Endothelial cell of hepatic sinusoid (primary cell): Measurements from ENCODE around the gene DDA1.
"Not testable (repeated sequence)": the region's sequence is repeated elsewhere in the genome, so short reads cannot be mapped to it uniquely, and the experiment has no call there.

ENCODE experiments used
- in situ Hi-C: cut with HindIII; loops from 2 replicates; pipeline ENCODE4 v1.10.0; 2017; ENCODE audit warnings: low sequenced_read_pairs

Gene DDA1

GRCh38 chr19:17340302-17340870 lies 31.0 kb downstream of the DDA1 start:
- in situ Hi-C loops = no loop called here

DNA sequence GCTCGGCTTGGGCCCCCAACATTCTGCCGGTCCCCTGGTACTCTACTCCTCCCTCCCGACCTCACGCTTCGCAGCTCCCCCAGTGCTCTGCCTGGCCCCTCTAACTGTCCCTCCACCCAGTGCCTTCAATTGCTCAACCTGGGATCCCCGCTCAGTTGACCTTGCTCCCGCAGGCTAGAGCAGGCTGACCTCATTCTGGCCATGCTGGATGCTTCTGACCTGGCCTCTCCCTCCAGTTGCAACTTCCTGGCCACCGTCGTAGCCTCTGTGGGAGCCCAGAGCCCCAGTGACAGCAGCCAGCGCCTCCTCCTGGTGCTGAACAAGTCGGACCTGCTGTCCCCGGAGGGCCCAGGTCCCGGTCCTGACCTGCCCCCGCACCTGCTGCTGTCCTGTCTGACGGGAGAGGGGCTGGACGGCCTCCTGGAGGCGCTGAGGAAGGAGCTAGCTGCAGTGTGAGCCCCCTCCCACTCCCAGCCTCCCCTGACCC lies 31.6 kb downstream of the DDA1 start:
- in situ Hi-C loops = no loop called here

DNA sequence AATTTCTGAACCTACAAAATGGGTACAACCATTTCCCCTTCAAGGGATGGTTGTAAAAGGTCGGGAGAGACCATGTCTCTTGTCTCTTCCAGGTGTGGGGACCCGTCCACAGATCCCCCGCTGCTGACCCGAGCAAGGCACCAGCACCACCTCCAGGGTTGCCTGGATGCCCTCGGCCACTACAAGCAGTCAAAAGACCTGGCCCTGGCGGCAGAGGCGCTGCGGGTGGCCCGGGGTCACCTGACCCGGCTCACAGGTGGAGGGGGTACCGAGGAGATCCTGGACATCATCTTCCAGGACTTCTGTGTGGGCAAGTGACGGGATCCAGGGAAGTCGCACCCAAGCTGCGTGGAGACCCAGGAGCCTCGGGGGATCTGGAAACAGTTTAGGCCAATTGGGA lies 32.0 kb downstream of the DDA1 start:
- in situ Hi-C loops = no loop called here

DNA sequence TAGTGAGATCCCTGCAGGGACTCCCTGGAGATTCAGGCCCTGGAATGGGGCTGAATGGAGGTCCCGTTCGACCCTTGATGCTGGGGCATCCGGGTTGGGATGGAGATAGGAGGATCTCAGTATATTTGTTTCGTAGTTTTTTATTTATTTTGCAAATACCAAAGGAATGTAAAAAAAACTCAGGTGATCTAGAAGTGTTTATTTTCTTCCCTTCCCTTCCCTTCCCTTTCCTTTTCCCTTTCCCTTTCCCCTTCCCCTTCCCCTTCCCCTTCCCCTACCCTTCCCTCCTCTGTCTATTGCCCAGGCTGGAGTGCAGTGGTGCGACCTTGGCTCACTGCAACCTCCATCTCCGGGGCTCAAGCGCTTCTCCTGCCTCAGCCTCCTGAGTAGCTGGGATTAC lies 32.5 kb downstream of the DDA1 start:
- in situ Hi-C loops = no loop called here

GRCh38 chr19:17346109-17346671 lies 36.8 kb downstream of the DDA1 start:
- in situ Hi-C loops = no loop called here

- in situ Hi-C loops = no loop called here
Measured at GRCh38 chr19:17347361-17347760, 38.0 kb downstream of the DDA1 start.

DNA sequence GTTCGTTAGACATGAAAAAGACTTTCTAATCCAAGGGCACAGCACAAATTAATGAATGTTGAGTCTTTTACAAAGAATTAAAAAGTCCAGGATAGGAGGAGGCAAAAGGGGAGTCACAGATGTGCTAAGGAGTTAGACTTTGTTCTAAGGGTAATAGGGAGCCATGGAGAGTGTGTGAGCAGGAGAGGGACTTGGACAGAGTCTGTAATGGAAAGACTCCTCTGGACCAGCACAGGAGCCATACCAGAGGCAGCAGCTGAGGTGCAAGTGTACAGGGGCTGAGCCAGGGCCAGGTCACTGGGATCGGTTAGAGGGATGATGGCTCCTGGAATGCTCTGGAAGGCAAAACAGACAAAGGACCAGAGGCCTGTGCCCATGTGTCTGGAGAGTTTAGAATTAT lies 38.5 kb downstream of the DDA1 start:
- in situ Hi-C loops = no loop called here

DNA sequence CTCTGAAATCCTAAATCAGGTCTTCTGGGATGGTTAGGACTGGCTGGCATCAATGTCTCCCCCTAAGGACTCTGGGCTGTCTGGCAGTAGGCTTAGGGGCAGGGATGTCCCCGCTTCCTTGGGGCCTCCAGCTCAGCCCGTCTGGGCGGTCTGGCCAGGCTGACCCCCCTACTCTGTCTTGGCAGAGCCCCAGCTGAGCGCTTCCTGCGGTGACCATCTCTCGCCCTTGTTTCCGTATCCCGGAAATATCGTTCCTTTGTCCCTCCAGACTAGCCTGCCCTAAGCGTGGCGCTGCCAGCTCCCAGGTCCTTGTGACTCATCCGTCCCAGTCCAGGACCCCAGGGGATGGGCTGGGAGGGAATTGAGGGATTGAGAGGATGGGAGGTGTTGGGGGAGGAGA lies 39.3 kb downstream of the DDA1 start:
- in situ Hi-C loops = no loop called here

- in situ Hi-C loops = no loop called here
Measured at GRCh38 chr19:17351815-17352435, 42.6 kb downstream of the DDA1 start.

GRCh38 chr19:17352608-17353280 lies 43.4 kb downstream of the DDA1 start:
- in situ Hi-C loops = no loop called here

- in situ Hi-C loops = no loop called here
Measured at GRCh38 chr19:17353386-17353785, 44.0 kb downstream of the DDA1 start.

GRCh38 chr19:17357078-17357666 lies 47.8 kb downstream of the DDA1 start:
- in situ Hi-C loops = no loop called here

DNA sequence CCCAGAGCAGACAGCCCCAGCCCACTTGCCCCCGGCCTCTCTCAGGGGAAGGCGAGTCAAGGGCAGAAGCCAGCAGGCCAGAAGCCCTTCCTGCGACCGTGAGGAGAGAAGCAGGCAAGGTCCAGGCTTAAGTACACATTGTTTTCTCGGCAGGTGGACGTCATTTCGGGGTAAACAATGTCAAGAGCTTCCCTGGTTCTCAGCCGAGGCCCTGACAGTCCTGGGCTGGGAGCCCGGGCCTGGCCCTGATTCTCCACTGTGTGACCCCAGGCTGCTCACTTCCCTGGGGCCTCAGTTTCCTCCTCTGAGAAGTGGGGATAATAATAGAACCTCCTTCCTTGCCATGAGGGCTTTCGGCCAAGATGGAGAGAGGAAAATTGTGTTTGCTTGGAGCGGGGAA lies 48.4 kb downstream of the DDA1 start:
- in situ Hi-C loops = no loop called here

GRCh38 chr19:17358395-17358794 lies 49.0 kb downstream of the DDA1 start:
- in situ Hi-C loops = no loop called here

- in situ Hi-C loops = no loop called here
Measured at GRCh38 chr19:17359905-17360800, 50.8 kb downstream of the DDA1 start.

- in situ Hi-C loops = not testable (repeated sequence)
Measured at GRCh38 chr19:17363852-17364605, 54.7 kb downstream of the DDA1 start.

DNA sequence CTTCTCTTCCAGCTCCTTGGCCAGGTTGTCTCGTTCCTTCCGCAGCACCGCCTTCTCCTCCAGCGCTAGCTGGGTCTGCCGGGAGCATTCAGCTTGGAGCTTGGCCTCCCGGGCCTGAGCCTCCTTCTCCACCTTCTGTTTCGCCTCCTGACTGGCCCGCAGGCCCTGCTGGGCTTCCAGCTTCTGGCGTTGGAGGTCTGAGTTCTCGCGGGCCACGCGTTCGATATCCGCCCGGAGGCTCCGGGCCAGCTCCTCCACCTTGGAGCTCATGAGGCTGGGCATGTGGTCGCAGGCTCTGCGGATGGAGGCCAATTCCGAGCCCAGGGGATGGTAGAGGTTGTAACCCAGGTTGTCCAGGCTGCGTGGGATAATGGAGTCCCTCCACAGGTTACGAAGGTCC lies 56.0 kb downstream of the DDA1 start:
- in situ Hi-C loops = no loop called here

DNA sequence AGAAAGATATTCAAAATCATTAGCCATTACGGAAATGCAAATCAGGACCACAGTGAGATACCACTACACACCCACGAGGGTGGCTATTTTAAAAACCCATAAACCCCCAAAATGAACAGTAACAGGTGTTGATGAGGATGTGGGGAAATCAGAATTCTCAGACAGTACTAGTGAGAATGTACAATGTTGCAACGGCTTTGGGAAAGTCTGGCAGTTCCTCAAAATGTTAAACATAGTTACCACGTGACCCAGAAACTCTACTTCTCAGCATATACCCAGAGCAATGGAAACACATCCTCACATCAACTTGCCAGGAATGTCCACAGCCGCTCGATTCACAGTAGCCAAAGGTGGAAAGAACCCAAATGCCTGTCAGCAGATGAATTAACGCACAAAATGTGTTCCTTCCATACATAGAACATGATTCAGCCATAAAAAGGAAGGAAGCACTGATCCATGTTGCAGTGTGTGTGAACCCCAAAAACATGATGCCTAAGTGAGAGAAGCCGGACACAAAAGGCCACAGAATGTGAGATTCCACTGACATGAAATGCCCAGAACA lies 60.7 kb downstream of the DDA1 start:
- in situ Hi-C loops = no loop called here
